ENCODE measurements around the gene SPATA46. TPM values are rescaled to one million over a fixed set of nuclear protein-coding genes. Genes with fewer than 3 reads are reported as not detected.

The SPATA46 gene
- total and polyA plus RNA-seq, 2 of the 8 experiments (the other 6 are each of a cell fraction or from before 2014, with no cell fraction given): not detected

DNA sequence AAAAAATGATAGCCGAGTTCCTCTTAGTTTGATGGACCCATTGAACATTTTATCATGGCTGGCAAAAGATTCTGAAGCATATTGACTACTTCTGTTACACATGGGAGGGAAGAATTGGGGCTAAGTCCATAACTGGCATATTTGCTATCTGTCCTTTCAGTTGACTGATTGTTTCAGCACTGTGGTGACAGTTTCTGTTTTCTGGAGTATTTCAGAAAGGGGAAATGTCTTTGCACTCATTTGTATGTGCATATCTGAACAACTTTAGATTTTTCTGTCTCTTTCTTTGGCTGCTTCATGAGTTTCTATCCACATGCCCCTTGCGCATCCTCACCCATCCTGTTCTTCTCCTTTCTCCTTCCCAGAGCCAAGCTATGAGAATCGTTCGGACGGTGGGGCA is 33.2 kb downstream of the SPATA46 start (continued):
- TF ChIP-seq CTBP2 (IDR thresholded peaks at IDR 0.05; ENCODE audit: borderline replicate concordance, insufficient read depth, insufficient read length, low read length): no peak
- no peak for TF ChIP-seq EP300 (IDR thresholded peaks at IDR 0.05; ENCODE audit: borderline replicate concordance in 1 of 2, low read depth in 2 of 2, low read length in 2 of 2)
- TF ChIP-seq YY1 (IDR thresholded peaks at IDR 0.05; ENCODE audit: low read depth, low read length): no peak
- no peak for TF ChIP-seq HDAC6 (IDR thresholded peaks at IDR 0.05; ENCODE audit: low read depth, low read length)
- TF ChIP-seq SP4 (IDR thresholded peaks at IDR 0.05; ENCODE audit: low read length): no peak
- no peak for TF ChIP-seq PHF8 (conservative IDR thresholded peaks at IDR 0.05; ENCODE audit: low read depth, low read length)
- TF ChIP-seq RNF2 (IDR thresholded peaks at IDR 0.05; ENCODE audit: borderline replicate concordance, low read depth, low read length, missing control alignments, poor library complexity, severe bottlenecking): no peak
- TF ChIP-seq, protein P1, sequence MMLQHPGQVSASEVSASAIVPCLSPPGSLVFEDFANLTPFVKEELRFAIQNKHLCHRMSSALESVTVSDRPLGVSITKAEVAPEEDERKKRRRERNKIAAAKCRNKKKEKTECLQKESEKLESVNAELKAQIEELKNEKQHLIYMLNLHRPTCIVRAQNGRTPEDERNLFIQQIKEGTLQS (IDR thresholded peaks at IDR 0.05; ENCODE audit: insufficient read depth, low read depth, low read length): no peak
